GM18868 (cell line): Measurements from ENCODE around the gene LRCOL1.
A peak's percentile ranks its signal among the peaks of the same experiment; 100 is the strongest.

Source experiments
- ATAC-seq: cut with Tn5 transposase; IDR thresholded peaks from one replicate; pipeline ENCODE4 v1.9.1; 2021; ENCODE audit warnings: mild to moderate bottlenecking, moderate library complexity; ENCODE audit not compliant: unreplicated experiment

Gene LRCOL1

GRCh38 chr12:132568826-132569480, 41.4 kb downstream of the LRCOL1 start:
- no peak for ATAC-seq

- ATAC-seq = no peak
These were observed 42.1 kb downstream of the LRCOL1 start for GRCh38 chr12:132568301-132568700.

- no peak for ATAC-seq
These were observed 43.8 kb downstream of the LRCOL1 start for GRCh38 chr12:132566516-132567131.

- no peak for ATAC-seq
These were observed 45.0 kb downstream of the LRCOL1 start for GRCh38 chr12:132565365-132565764.

- no peak for ATAC-seq
These were observed 46.5 kb downstream of the LRCOL1 start for GRCh38 chr12:132563911-132564310.

- ATAC-seq = no peak
These were observed 47.8 kb downstream of the LRCOL1 start for GRCh38 chr12:132562489-132563021.

- no peak for ATAC-seq
These were observed 48.8 kb downstream of the LRCOL1 start for GRCh38 chr12:132561427-132562156.

GRCh38 chr12:132560614-132561426, 49.6 kb downstream of the LRCOL1 start:
- no peak for ATAC-seq

GRCh38 chr12:132560364-132560613, 50.1 kb downstream of the LRCOL1 start:
- ATAC-seq = peak; percentile 21

- peak; percentile 49 for ATAC-seq
These were observed 50.6 kb downstream of the LRCOL1 start for GRCh38 chr12:132559652-132560363.

- ATAC-seq = no peak
These were observed 51.3 kb downstream of the LRCOL1 start for GRCh38 chr12:132558861-132559623.

GRCh38 chr12:132558042-132558856, 52.1 kb downstream of the LRCOL1 start:
- ATAC-seq = no peak

- ATAC-seq = no peak
These were observed 52.9 kb downstream of the LRCOL1 start for GRCh38 chr12:132557291-132558015.

GRCh38 chr12:132556801-132557200, 53.6 kb downstream of the LRCOL1 start:
- ATAC-seq = no peak

GRCh38 chr12:132556216-132556615, 54.2 kb downstream of the LRCOL1 start:
- ATAC-seq = no peak

- no peak for ATAC-seq
These were observed 54.7 kb downstream of the LRCOL1 start for GRCh38 chr12:132555686-132556085.

GRCh38 chr12:132554845-132555630, 55.3 kb downstream of the LRCOL1 start:
- no peak for ATAC-seq
